ENCODE data around the gene NDUFV1.
"Not testable (repeated sequence)": the region's sequence is repeated elsewhere in the genome, so short reads cannot be mapped to it uniquely, and the experiment has no call there.

The NDUFV1 gene

GRCh38 chr11:67612751-67613150 is 6.0 kb downstream of the NDUFV1 start:
- DNase-seq: no peak

GRCh38 chr11:67613313-67613959 is 6.7 kb downstream of the NDUFV1 start:
- DNase-seq: no peak

- peak; percentile 17 to 30 for DNase-seq
Measured at GRCh38 chr11:67613960-67614715, 7.4 kb downstream of the NDUFV1 start.

GRCh38 chr11:67614730-67615714 is 8.3 kb downstream of the NDUFV1 start:
- DNase-seq: no peak

DNA sequence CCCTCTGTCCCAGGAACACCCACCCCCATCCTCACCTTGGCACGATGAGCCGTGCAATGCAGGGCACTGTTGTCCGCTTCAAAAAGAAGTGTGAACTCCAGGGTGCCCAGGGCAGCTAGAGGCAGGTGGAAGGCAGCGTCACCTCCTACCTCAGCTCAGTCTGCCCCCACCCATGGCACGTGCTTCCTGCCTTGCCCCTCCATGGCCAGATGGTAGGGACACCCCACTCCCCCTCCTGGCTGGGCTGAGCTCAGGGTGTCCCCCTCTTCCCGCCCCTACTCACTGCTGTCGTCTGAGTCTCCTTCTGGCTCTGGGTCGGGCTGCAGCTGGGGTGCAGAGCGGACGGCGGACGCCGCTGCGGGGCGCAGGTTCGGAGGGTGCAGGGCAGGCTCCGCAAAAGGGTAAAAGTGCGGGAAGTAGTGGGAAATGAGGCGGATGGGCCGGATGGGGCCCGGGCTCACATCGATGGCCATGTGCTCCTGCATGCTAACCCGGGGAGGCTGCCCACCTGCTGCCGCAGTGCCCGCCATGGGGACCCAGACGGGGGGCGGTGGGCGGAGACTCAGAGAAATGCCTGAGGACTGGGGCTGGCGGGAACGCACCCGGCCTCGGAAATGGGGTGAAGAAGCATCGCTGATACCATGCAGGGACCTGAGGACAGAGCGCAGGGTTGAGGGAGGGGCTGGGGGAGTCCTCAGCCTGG is 9.1 kb downstream of the NDUFV1 start:
- no peak for DNase-seq

GRCh38 chr11:67616431-67617242 is 9.9 kb downstream of the NDUFV1 start:
- no peak for DNase-seq

DNA sequence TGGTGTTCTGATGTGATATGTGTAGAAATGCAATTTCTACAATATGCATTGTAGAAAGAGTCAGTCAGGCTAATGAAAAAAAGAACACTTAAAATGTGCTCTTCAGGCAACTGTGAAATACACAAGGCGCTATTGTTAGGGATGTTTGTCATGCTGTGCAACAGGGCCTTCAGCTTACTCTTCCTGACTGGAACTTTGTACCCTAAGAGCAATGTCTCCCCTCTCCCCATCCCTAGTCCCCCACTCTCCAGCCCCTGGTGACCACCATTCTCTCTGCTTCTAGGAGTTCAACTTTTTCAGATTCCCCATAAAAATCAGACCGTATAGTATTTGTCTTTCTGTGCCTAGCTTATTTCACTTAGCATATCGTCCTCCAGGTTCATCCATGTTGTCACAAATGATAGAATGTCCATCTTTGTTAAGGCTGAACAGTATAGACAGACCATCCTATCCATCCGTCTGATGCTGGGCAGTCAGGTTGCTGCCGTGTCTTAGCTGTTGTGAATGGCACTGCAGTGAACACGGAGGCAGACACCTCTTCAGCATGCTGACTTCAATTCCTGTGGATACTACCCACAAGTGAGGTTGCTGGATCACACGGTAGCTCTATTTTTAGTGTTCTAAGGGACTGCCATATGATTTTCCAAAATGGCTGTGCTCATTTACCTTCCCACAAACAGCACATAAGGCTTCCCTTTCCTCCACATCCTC is 10.7 kb downstream of the NDUFV1 start:
- no peak for DNase-seq

GRCh38 chr11:67618901-67619659 is 12.3 kb downstream of the NDUFV1 start:
- DNase-seq: not testable (repeated sequence)

DNA sequence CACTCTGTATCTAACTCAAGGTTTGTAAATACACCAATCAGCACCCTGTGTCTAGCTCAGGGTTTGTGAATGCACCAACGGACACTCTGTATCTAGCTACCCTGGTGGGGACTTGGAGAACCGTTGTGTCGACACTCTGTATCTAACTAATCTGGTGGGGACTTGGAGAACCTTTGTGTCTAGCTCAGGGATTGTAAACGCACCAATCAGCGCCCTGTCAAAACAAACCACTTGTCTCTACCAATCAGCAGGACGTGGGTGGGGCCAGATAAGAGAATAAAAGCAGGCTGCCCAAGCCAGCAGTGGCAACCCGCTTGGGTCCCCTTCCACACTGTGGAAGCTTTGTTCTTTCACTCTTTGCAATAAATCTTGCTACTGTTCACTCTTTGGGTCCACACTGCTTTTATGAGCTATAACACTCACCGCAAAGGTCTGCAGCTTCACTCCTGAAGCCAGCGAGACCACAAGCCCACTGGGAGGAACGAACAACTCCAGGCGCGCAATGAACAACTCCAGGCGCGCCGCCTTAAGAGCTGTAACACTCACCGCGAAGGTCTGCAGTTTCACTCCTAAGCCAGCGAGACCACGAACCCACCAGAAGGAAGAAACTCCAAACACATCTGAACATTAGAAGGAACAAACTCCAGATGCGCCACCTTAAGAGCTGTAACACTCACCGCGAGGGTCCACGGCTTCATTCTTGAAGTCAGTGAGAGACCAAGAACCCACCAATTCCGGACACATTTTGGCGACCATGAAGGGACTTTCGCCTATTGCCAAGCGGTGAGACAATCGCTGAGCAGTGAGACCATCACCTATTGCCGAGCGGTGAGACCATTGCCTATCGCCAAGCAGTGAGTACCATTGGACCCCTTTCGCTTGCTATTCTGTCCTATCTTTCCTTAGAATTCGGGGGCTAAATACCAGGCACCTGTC is 13.2 kb downstream of the NDUFV1 start:
- DNase-seq: not testable (repeated sequence)

DNA sequence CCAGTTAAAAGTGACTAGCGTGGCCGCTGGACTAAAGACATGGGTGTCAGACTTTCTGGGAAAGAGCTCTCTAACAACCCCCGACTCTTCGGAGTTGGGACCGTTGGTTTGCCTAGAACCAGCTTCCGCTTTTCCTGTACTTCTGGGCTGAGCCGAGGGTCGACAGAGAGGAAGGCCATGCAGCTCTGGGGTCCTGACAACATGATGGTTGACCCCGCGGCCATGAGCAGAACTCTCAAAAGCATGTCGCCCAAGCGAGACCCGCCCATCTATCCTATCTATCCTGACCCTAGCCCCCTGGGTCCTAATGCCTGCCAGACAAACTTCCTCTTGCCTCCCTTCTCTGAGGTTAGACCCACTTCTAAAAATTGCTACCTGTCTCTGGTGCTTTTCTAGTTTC is 13.9 kb downstream of the NDUFV1 start:
- not testable (repeated sequence) for DNase-seq

DNA sequence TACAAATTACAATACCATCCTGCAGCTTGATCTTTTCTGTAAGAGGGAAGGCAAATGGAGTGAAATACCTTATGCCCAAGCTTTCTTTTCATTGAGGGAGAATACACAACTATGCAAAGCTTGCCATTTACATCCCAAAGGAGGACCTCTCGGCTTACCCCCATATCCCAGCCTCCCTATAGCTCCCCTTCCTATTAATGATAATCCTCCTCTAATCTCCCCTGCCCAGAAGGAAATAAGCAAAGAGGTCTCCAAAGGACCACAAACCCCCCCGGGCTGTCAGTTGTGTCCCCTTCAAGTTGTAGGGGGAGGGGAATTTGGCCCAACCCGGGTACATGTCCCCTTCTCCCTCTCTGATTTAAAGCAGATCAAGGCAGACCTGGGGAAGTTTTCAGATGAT is 15.2 kb downstream of the NDUFV1 start:
- DNase-seq: not testable (repeated sequence)

- not testable (repeated sequence) for DNase-seq
Measured at GRCh38 chr11:67622905-67623304, 16.2 kb downstream of the NDUFV1 start.

DNA sequence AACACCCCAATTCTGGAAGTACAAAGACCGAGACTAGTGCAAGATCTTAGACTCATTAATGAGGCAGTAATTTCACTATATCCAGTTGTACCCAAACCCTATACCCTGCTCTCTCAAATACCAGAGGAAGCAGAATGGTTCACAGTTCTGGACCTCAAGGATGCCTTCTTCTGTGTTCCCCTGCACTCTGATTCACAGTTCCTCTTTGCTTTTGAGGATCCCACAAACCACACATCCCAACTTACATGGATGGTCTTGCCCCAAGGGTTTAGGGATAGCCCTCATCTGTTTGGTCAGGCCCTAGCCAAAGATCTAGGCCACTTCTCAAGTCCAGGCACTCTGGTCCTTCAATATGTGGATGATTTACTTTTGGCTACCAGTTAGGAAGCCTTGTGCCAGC is 17.1 kb downstream of the NDUFV1 start:
- DNase-seq: not testable (repeated sequence)

DNA sequence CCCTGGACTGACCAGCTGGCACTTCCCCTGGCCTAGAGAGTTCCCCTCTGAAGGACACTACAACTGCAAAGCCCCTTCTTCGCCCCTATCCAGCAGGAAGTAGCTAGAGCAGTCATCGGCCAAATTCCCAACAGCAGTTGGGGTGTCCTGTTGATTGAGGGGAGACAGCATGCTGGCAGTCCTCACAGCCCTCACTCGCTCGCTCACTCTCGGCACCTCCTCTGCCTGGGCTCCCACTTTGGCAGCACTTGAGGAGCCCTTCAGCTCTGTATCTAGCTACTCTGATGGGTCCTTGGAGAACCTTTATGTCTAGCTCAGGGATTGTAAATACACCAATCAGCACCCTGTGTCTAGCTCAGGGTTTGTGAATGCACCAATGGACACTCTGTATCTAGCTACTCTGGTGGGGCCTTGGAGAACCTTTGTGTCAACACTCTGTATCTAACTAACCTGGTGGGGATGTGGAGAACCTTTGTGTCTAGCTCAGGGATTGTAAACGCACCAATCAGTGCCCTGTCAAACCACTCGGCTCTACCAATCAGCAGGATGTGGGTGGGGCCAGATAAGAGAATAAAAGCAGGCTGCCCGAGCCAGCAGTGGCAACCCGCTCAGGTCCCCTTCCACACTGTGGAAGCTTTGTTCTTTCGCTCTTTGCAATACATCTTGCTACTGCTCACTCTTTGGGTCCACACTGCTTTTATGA is 19.5 kb downstream of the NDUFV1 start:
- DNase-seq: not testable (repeated sequence)

- no peak for DNase-seq
Measured at GRCh38 chr11:67626970-67627369, 20.2 kb downstream of the NDUFV1 start.

GRCh38 chr11:67627441-67627811 is 20.7 kb downstream of the NDUFV1 start:
- DNase-seq: no peak

DNA sequence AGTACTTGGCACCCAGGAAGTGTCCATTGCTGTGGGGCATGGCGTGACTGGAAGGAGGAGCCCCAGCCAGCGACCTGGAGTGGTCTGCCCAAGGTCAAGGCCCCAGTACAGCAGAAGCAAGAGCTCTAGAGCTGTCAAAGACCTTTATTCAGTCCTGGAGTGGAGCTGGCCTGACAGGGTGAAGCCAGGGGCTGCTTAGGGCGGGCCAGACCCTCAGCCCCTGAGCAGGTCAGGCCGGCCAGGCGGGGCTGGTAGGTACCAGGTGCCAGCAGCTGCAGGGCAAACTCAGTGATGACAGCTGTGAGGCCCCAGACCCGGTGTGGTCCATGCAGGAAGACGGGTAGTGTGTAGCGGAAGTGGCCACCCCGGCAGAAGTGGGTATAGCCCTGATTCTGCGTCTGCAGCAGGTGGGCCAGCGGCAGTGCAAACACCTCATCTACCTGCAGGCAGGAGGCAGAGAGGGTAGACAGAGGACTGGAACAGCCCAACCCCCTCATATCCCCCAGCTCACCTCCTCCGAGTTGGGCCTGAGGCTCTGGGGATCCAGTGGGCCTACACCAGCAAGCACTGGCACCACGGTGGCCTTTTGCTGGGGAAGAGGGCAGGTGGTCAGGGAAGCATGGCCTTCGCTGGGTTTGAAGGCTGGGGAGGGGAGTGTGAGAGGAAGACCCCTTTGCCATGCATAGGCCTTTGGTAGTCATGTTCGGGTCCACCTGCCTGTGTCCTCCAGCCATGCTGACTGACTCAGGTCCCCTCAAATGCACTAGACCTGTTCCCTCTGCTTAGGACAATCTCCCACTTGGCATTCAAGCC is 21.3 kb downstream of the NDUFV1 start:
- DNase-seq: no peak
